ENCODE data around the gene LPGAT1. TPM values are rescaled to one million over a fixed set of nuclear protein-coding genes. Genes with fewer than 3 reads are reported as not detected.

Gene LPGAT1
- total and polyA plus RNA-seq, 12 donors, result 5.9 to 36.6 (median 26.4) TPM

DNA sequence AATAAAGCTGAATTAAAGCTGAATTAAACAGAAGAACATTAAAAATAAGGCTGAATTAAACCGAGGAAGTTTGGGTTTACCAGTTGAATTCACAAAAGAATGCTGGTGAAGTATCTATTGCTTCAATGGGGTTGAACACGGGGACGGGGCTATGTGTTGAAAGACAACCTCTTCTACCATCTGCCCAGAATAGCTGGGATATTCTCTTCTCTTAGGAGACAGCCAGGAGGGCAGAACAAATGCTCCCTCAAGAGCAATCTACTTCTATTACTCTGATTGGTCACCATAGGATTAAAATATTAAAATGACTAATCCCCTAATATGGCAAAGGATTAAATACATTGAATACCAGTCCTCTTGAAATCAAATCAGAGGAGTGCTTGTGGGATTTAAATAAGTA is 68.4 kb downstream of the LPGAT1 start:
- no peak for DNase-seq
- H3K36me3 ChIP-seq, result peaks cover 0 to 51% (median 7%) of the 10 kb centered on the region in 9 donors
- no peak for TF ChIP-seq CTCF (IDR thresholded peaks at IDR 0.05)
- H3K27me3 ChIP-seq, result no peaks in the 10 kb centered on the region
- WGBS, 2 donors, result 62 to 70% methylated on average over 3 of the region's 3 CpGs
- no peak overlapping the region for H3K4me3 ChIP-seq
- no peak overlapping the region for H3K27ac ChIP-seq
- no peaks in the 10 kb centered on the region for H3K4me1 ChIP-seq
- H3K9me3 ChIP-seq, result peaks cover 0 to 15% (median 0%) of the 10 kb centered on the region in 11 donors
- no peak for ATAC-seq
- intact Hi-C loops (cut with DNase I), result no loop called here

DNA sequence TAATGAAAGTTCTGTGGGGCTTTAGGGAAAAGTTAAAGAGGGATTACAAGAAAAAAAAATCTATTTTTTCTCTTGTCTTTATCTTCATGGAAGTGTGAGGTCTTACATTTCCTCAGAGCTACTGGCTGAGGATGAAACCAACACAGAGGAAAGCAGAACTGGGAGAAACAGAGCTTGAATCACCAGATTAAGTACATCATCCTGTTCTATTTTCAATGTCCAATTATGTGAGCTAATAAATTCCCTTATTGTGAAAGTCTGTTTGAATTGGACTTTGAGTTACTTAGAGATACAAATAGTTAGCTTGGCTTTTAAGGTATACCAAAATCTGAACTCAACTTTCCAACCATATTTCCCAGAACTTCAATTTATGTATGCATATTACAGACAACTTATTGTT is 69.2 kb downstream of the LPGAT1 start:
- Histone ChIP-seq H3K4me3 (no peak overlapping the region), H3K27me3 (no peaks in the 10 kb centered on the region), H3K36me3 (peaks cover 0 to 46% (median 7%) of the 10 kb centered on the region in 9 donors), H3K4me1 (no peaks in the 10 kb centered on the region), H3K27ac (no peak overlapping the region), H3K9me3 (peaks cover 0 to 15% (median 0%) of the 10 kb centered on the region in 11 donors)
- TF ChIP-seq CTCF (IDR thresholded peaks at IDR 0.05), result no peak
- intact Hi-C loops (cut with DNase I), result no loop called here
- no peak for ATAC-seq
- DNase-seq, result no peak

GRCh38 chr1:211756471-211757020 is 74.0 kb downstream of the LPGAT1 start:
- Histone ChIP-seq H3K4me1 (peaks cover 0 to 6% (median 0%) of the 10 kb centered on the region in 9 donors), H3K27me3 (no peaks in the 10 kb centered on the region), H3K4me3 (no peak overlapping the region), H3K36me3 (peaks cover 0 to 28% (median 0%) of the 10 kb centered on the region in 9 donors), H3K27ac (no peak overlapping the region), H3K9me3 (peaks cover 0 to 15% (median 0%) of the 10 kb centered on the region in 11 donors)
- no peak for TF ChIP-seq CTCF (IDR thresholded peaks at IDR 0.05)
- WGBS, 2 donors, result 97 to 98% methylated on average over 7 of the region's 7 CpGs
- no peak for ATAC-seq
- intact Hi-C loops (cut with DNase I), result no loop called here
- no peak for DNase-seq

DNA sequence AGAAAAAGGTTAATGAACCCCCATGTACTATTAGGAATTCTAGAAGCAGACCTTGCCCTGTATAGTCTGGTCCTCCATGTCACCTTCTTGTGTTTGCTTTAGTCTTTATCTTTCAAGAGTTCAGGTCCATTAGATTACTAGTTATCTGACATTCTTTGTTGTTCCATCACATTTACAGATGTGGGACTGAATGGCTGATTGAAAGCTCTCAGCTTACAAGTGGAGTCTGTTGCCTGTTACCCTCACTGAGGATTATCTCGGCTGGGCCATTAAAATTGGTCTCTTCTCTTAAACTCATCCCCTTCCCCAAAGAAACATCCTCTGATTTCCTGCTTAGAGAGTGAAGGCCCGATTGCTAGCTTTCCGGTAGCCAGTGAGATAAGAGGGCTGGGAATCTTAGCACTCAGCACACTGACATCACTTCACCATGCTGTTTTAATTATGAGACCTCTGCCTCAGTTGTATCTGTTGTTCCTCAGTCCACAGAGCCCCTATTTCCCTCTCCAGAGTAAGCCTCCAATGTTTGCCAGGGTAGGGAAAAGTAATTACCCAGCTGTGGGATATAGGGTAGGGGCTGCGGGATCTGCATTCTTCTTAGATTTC is 76.8 kb downstream of the LPGAT1 start:
- ATAC-seq (no peak), DNase-seq (no peak)
- intact Hi-C loops (cut with DNase I), result no loop called here
- Histone ChIP-seq H3K27me3 (no peaks in the 10 kb centered on the region), H3K4me3 (no peak overlapping the region), H3K27ac (no peak overlapping the region), H3K9me3 (peaks cover 0 to 12% (median 0%) of the 10 kb centered on the region in 11 donors), H3K36me3 (peaks cover 0 to 46% (median 18%) of the 10 kb centered on the region in 9 donors), H3K4me1 (peaks cover 0 to 12% (median 0%) of the 10 kb centered on the region in 9 donors)
- WGBS, 2 donors, result 78 to 85% methylated on average over 4 of the region's 4 CpGs
- no peak for TF ChIP-seq CTCF (IDR thresholded peaks at IDR 0.05)
